Transverse colon (tissue), 4 donors: ENCODE measurements around the gene TSPAN8. TPM values are rescaled to one million over a fixed set of nuclear protein-coding genes. Genes with fewer than 3 reads are reported as not detected.
"Not testable (repeated sequence)": the region's sequence is repeated elsewhere in the genome, so short reads cannot be mapped to it uniquely, and the experiment has no call there.

Experiments used
- DNase-seq: peaks from one replicate; pipeline ENCODE4 v3.0.0-alpha.2; 2019
- H3K27ac ChIP-seq, 4 donors: fragments of 200-600 bp; sonication (generic); 2 replicates each; pipeline ENCODE4 v1.5.1; 2016 to 2018; ENCODE audit warnings: inconsistent platforms in 4 of 4
- H3K27me3 ChIP-seq: fragments of 200-600 bp; sonication (generic); 2 replicates; pipeline ENCODE4 v1.5.1; 2017; ENCODE audit warnings: inconsistent platforms
- H3K36me3 ChIP-seq, 4 donors: fragments of 200-600 bp; sonication (generic); 2 replicates each; pipeline ENCODE4 v1.5.1; 2017 to 2019; ENCODE audit warnings: inconsistent platforms in 4 of 4
- H3K4me1 ChIP-seq, 4 donors: fragments of 200-600 bp; sonication (generic); 2 replicates each; pipeline ENCODE4 v1.5.1; 2017 to 2020; ENCODE audit warnings: inconsistent platforms in 4 of 4
- H3K4me3 ChIP-seq, 4 donors: fragments of 200-600 bp; sonication (generic); 1 replicate in 1 of 4; 2 replicates in 3 of 4; pipeline versions ENCODE4 v1.5.1 to v1.6.1; 2017 to 2019; ENCODE audit warnings: inconsistent platforms in 4 of 4
- H3K9me3 ChIP-seq, 2 donors: fragments of 200-600 bp; sonication (generic); 2 replicates each; pipeline ENCODE4 v1.5.1; 2017 to 2019; ENCODE audit warnings: inconsistent platforms in 2 of 2
- CTCF ChIP-seq, 5 experiments: fragments of 200-600 bp in 3 of 5; fragments of 450-650 bp in 2 of 5; sonication (generic) in 3 of 5; IDR thresholded peaks; 1 replicate in 2 of 5; 2 replicates in 3 of 5; pipeline ENCODE4 v1.5.1; 2016 to 2017; ENCODE audit warnings: antibody characterized with exemption in 5 of 5, inconsistent platforms in 3 of 5, mild to moderate bottlenecking in 2 of 5, moderate library complexity in 1 of 5
- EP300 ChIP-seq: sonication (generic); formaldehyde crosslinking; IDR thresholded peaks from one replicate; pipeline ENCODE4 v1.6.1; 2017; ENCODE audit warnings: antibody characterized with exemption, low read depth
- POLR2A ChIP-seq: fragments of 450-650 bp; IDR thresholded peaks from one replicate; pipeline ENCODE4 v1.6.1; 2016; ENCODE audit warnings: antibody characterized with exemption, mild to moderate bottlenecking, moderate library complexity
- POLR2AphosphoS5 ChIP-seq, 3 donors: sonication (generic); formaldehyde crosslinking; IDR thresholded peaks; one replicate each; pipeline ENCODE4 v1.6.1; 2016; ENCODE audit warnings: antibody characterized with exemption in 3 of 3
- WGBS, 2 donors: methylation state at CpG; one replicate each; pipeline ENCODE4 v1.1.5; 2018; ENCODE audit warnings: low coverage in 1 of 2; 5-methylcytosine and 5-hydroxymethylcytosine counted together
- in situ Hi-C, 4 donors: fragments of 200-750 bp; cut with MboI; loops; one replicate each; pipeline versions ENCODE4 v1.15.0 to v1.15.1; 2017; ENCODE audit warnings: low sequenced_read_pairs in 3 of 4, low pct_ligation_motif_present in 1 of 4, low pct_unique_long_range_greater_than_20kb in 1 of 4
- intact Hi-C: fragments of 100-400 bp; cut with DNase I; formaldehyde crosslinking; loops from one replicate; pipeline ENCODE4 v1.15.1; 2023; ENCODE audit warnings: low total_unique reads
- total RNA-seq, 4 donors: library from RNA; depleted of rRNA; stranded (reverse); fragments of >200 nt; gene quantifications; one replicate each; pipeline ENCODE4 v1.1.0, GENCODE V29; 2016

The TSPAN8 gene
- total RNA-seq, 4 donors from 2014 or later: 217 to 1,195 (median 646) TPM

- H3K9me3 ChIP-seq: no peaks in the 10 kb centered on the region
- TF ChIP-seq POLR2A (no peak), POLR2AphosphoS5 (IDR thresholded peaks at IDR 0.05) (no peak), EP300 (no peak), CTCF (IDR thresholded peaks at IDR 0.05) (no peak)
- intact Hi-C loops (no loop called here), in situ Hi-C loops (no loop called here)
- no peak overlapping the region for H3K27ac ChIP-seq
- DNase-seq: no peak
- no peak overlapping the region for H3K4me3 ChIP-seq
- WGBS, 2 donors: 44 to 60% methylated on average over 1 of the region's 1 CpG
- peaks cover 0 to 9% (median 0%) of the 10 kb centered on the region in 4 donors for H3K4me1 ChIP-seq
- no peaks in the 10 kb centered on the region for H3K27me3 ChIP-seq
- H3K36me3 ChIP-seq: peaks cover 0 to 8% (median 3%) of the 10 kb centered on the region in 4 donors
Measured at GRCh38 chr12:71128191-71128788, 29.5 kb downstream of the TSPAN8 start.

DNA sequence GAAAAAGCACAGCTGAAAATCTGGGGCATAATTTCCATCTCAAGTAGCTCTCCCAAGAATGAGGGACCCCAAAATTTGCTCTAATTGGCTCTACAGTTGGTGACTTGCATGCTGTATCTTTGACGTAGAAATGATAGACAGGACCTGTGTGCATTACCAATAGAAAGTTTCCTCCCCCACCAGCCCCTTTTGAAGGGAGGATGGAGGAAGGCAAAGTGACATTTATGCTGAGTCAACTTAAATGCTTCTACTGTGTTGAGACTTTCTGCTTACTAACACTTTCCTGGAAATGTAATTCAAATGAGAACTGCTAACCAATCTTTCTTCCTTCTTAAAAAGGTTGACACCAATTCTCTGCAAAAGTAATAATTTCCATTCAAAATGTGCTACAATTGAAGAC, 31.9 kb downstream of the TSPAN8 start:
- no peak for TF ChIP-seq EP300
- no peak for TF ChIP-seq CTCF (IDR thresholded peaks at IDR 0.05)
- TF ChIP-seq POLR2AphosphoS5 (IDR thresholded peaks at IDR 0.05): no peak
- TF ChIP-seq POLR2A: no peak
- intact Hi-C loops (no loop called here), in situ Hi-C loops (no loop called here)
- Histone ChIP-seq H3K27ac (no peak overlapping the region), H3K36me3 (peaks cover 0 to 5% (median 1%) of the 10 kb centered on the region in 4 donors), H3K9me3 (no peaks in the 10 kb centered on the region), H3K4me3 (no peak overlapping the region), H3K27me3 (no peaks in the 10 kb centered on the region), H3K4me1 (peaks cover 0 to 9% (median 0%) of the 10 kb centered on the region in 4 donors)
- WGBS, 2 donors: 97% methylated on average over 1 of the region's 1 CpG; no CpG with 5 or more reads in 1 of the 2 donors
- DNase-seq: no peak

DNA sequence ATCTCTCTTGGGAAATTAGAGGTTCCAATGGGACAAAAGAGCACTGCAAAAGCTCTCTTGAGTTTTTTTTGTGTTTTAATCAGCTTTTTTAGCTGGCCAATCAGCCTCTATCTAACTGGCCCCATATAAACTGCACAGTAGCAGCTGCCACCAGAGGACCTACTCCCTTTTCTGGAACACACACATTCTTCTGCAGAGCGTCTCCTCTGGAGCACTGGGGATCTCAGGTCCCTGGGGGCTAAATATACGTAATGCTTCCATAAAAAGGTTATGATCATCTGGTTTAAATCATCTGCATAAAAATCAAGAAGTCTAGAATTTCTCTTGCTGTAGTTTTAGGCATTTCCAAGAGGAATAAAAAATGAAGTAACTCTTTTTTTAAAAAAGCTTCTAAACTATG, 32.3 kb downstream of the TSPAN8 start:
- Histone ChIP-seq H3K27me3 (no peaks in the 10 kb centered on the region), H3K4me3 (no peak overlapping the region), H3K36me3 (peaks cover 0 to 5% (median 1%) of the 10 kb centered on the region in 4 donors), H3K4me1 (peaks cover 0 to 9% (median 0%) of the 10 kb centered on the region in 4 donors), H3K27ac (no peak overlapping the region), H3K9me3 (no peaks in the 10 kb centered on the region)
- no peak for DNase-seq
- in situ Hi-C loops (no loop called here), intact Hi-C loops (no loop called here)
- 43 to 46% methylated on average over 2 of the region's 2 CpGs for WGBS, 2 donors
- TF ChIP-seq CTCF (IDR thresholded peaks at IDR 0.05) (no peak), POLR2AphosphoS5 (IDR thresholded peaks at IDR 0.05) (no peak), EP300 (no peak), POLR2A (no peak)

GRCh38 chr12:71124835-71125460, 32.9 kb downstream of the TSPAN8 start:
- intact Hi-C loops (no loop called here), in situ Hi-C loops (no loop called here)
- peaks cover 0 to 5% (median 1%) of the 10 kb centered on the region in 4 donors for H3K36me3 ChIP-seq
- WGBS, 2 donors: 70 to 76% methylated on average over 5 of the region's 5 CpGs
- no peak overlapping the region for H3K27ac ChIP-seq
- H3K27me3 ChIP-seq: no peaks in the 10 kb centered on the region
- peaks cover 0 to 4% (median 0%) of the 10 kb centered on the region in 4 donors for H3K4me1 ChIP-seq
- no peaks in the 10 kb centered on the region for H3K9me3 ChIP-seq
- DNase-seq: no peak
- no peak overlapping the region for H3K4me3 ChIP-seq
- TF ChIP-seq POLR2A (no peak), CTCF (IDR thresholded peaks at IDR 0.05) (no peak), POLR2AphosphoS5 (IDR thresholded peaks at IDR 0.05) (no peak), EP300 (no peak)

- 75% methylated on average over 1 of the region's 1 CpG; no CpG with 5 or more reads in 1 of the 2 donors for WGBS, 2 donors
- H3K4me1 ChIP-seq: not testable (repeated sequence)
Measured at GRCh38 chr12:71113148-71113547, 44.7 kb downstream of the TSPAN8 start.

More at GRCh38 chr12:71113148-71113547, 44.7 kb downstream of the TSPAN8 start:
- intact Hi-C loops, H3K9me3 ChIP-seq, DNase-seq, H3K36me3 ChIP-seq, H3K27ac ChIP-seq, H3K27me3 ChIP-seq, in situ Hi-C loops, H3K4me3 ChIP-seq: not testable (repeated sequence)
